Skeletal muscle cell (primary cell): ENCODE data around the gene IRF4.

ENCODE experiments used
- DNase-seq: peaks from one replicate; pipeline ENCODE4 v3.0.0-alpha.2; 2010; ENCODE audit warnings: low read depth
- H3K4me3 ChIP-seq: 2 replicates; pipeline ENCODE4 v1.5.1; 2011; ENCODE audit warnings: low read depth, mild to moderate bottlenecking, control low read depth, low read length, moderate library complexity

Gene IRF4

DNA sequence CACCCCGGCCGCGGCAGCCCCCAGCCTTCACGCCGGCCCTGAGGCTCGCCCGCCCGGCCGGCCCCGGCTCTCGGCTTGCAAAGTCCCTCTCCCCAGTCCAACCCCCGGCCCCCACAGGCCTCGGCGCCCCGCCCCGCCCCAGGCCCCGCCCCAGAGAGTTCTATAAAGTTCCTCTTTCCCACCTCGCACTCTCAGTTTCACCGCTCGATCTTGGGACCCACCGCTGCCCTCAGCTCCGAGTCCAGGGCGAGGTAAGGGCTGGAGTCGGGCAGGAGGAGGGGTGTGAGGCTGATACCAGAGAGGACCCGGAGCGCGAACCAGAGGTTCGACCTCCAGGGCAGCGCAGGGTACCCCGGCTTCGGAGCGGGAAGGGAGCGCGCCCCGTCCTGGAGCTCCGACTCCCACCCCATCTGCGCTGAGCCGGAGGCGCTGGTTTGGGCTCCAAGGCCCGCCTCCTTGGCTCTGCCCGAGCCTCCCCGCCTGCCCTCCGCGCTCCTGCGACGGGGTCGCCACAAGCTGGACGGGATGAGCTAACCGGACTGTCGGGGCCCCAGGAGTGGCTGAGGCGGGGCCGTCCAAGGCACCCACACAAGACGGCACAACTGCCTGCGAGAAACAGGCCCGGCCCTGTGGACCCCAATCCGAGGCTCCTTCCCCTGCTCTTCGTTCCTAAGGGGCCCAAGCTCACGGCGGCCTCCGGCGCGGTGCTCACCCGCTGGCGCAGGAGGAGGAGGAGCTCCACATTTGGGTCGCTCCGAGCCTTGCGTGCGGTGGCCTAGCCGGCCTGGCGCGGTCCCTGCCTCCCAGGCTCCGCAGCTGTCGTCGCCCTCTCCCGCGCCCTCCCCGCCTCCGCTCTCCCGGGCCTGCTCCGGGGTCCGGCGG is at the start of gene IRF4:
Gene IRF4 (plus strand): TSS at position 194 of the 882 bp plus-strand sequence. CDS start 1,401 bp downstream, outside the sequence.
- DNase-seq, result no peak
- H3K4me3 ChIP-seq, result peak within 1 kb of the TSS; percentile 38

DNA sequence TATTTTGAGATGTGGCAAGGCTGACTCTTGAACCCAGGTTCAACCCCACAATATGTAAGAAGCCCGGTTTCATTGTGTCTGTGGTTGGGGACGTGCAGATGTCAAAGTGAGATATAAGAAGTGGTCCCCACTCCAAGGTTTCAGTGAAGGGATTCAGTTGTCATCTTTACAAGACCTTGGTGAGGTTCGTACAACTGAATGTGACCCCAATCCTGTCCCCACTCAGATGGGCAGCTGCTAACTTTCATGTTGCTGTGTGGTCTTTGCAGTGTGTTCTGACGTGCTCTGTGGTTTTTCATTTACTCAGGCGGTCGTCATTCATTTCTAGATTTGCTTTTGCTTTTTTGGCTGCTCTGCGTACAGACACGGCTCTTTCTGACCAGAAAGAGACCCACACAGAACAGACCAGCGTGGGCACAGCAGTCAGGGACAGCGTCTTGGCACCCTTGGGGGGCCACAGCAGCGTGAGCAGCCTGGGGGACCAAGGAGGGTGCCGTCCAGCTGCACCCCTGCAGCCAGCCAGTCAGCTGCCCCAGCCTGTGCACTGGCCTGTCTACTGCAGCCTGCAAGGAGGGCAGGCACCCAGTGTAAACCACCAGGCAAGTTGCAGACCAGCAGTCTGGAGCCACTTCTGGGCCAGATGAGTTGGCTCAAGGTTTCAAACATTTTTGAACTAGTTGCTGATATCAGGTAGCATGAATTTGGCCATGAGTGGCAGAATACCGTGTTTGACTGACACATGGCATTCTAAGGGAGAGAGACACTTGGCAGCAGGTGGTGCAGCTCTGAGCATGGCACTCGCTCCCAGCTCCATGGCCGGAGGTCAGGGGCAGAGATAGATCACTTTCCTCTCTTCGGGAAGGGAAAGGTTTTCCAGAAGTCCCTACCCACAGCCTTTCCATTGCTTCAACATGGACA is 49.4 kb upstream of the IRF4 start:
- no peak overlapping the region for H3K4me3 ChIP-seq
- DNase-seq, result no peak

DNA sequence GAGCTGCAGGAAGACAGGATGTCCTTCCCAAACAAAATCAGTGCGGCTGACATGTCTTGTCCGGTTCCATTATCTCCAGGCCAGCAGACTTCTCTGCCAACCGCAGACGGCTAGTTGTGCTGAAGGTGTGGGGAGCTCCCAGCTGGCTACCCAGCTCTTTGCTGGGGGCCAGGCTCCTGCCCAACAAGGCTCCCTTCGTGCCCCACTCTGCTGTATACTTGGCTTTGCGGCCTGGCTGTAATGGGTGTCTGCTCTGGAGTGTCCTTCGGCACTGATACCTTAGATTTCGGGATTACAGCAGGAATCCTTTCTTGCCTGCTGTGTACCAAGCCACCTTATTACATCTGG is 48.7 kb upstream of the IRF4 start:
- H3K4me3 ChIP-seq, result no peak overlapping the region
- no peak for DNase-seq

DNA sequence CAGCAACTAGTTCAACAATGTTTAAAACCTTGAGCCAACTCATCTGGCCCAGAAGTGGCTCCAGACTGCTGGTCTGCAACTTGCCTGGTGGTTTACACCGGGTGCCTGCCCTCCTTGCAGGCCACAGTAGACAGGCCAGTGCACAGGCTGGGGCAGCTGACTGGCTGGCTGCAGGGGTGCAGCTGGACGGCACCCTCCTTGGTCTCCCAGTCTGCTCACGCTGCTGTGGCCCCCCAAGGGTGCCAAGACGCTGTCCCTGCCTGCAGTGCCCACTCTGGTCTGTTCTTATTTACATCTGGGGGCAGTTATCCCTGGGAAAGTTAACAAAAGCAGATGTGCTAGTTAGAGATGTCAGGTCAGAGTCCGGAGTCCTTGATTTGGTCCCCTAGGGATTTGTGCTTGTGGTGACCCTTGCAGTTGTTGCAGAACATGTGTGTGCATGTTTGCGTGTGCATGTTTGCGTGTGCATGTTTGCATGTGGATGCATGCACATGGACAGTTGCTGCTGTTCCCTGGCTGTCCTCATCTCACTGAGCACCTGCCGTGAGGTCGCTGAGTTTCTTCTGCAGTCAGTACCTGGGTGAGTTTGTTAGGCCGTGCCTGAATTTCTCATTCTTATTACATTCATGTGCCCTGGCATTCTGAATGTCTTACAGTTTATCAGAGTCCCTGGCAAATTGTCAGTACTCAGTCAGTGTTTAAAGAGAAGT is 48.2 kb upstream of the IRF4 start:
- H3K4me3 ChIP-seq, result no peak overlapping the region
- DNase-seq, result no peak

DNA sequence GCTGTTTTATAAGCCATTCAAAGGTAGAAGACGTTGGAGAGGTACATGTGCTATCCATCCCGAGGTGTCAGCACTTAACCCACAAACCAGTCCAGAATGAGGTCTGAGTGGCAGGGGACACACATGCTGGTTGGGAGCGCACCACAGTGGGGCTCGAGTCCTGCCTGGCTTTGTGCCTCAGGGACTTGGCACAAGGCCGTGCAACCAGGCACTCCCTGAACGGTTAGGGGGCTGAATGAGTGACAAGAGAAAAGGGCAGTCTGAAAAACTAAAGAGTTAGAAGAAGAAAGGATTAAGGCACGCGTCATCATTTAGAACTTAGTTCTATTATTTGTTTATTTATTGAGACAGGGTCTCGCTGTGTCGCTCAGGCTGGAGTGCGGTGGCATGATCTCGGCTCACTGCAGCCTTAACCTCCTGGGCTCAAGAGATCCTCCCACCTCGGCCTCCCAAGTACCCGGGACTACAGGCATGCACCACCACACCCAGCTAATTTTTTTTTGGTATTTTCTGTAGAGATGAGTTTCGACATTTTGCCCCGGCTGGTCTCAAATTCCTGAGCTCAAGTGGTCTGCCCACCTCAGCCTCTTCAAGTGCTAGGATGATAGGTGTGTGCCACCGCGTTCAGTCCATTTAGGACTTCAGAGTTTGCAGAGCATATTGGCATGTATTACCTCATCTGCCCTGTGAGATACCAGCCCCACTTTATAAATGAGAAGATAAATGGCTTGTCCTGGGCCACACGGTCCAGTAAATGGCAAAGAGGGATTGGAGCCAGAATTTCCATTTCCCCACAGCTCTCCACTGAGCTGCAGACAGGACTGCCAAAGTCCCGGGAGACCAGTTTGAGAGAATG is 47.4 kb upstream of the IRF4 start:
- no peak for DNase-seq
- no peak overlapping the region for H3K4me3 ChIP-seq

DNA sequence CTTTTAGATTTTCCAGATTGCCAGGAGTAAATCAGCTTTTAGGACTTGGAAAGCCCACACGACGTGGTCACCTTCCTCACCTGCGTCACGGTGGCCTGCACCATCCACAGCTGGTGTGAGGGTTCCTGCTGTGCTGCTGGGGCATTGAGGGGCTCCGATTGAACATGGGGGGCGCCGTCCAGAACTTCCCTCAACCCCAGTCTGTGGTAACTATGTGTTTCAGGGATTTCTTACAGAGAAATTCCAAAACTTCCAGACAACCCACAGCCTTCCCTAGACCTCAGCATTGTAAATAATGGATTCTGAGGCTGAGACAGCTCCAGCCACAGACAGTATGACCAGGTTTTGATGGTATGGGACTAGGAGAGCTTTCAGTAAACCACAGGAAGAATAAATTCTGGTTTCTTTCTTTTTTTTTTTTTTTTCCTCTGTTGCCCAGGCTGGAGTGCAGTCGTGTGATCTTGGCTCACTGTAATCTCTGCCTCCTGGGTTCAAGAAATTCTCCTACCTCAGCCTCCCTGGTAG is 46.7 kb upstream of the IRF4 start:
- no peak overlapping the region for H3K4me3 ChIP-seq
- no peak for DNase-seq

DNA sequence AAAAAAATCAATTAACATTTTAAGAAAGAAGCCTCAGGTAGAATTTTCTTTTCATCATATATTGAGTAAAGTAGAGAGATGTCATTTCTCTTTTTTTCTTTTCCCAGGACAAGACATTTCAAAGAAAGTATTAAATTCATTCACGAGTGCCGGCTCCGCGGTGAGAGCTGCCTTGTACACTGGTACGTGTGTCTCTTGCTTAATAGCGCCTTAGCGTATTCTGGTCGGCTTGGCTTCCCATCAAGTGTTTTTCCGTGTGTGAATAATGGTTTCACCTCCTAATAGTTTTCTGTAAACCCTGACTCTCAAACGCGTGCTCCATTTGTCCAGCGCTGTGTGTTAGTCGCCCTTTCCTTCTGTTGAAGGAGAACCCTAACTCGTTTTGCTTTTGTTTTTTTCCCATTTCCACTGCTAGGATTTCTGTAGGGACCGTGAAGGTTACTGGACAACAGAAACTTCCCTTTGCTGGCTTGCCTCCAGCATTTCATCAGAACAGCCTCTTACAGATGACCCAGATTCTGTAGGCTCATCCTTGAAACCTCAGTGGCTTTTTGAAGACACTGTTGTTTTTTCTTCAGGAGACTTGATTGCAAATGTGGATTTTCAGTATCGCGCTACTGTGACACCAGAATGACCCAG is 45.7 kb upstream of the IRF4 start:
- peak; percentile 61 for DNase-seq
- no peak overlapping the region for H3K4me3 ChIP-seq

DNA sequence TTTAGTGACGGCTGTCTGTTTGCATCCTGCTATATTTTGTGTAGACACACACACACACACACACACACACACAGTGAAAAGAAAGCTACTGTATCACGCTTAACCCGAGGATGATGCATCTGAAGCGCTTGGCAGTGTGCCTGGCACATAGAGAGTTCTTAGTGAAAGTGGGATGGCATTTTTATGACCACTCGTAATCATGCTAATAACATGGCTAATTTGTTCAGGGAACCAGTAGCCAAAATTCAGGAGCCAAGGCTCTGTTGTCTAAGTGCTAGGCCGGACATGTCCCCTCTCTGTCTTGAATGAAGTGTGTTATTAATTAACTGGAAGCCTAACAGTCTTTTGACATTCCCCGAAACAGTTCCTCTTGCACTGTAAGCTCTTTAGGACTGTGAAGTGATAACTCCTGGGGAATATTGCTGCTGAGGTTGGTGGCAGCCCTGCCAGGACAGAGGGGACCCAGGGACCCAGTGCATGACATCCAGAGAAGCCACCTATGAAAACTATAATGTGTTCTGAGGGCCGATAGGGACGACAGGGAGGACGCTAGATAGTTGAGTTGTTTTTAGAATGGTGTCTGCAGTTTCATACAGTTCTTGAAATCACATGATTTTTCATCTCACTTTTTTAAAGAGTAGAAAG is 45.0 kb upstream of the IRF4 start:
- H3K4me3 ChIP-seq, result no peak overlapping the region
- DNase-seq, result peak; percentile 56

DNA sequence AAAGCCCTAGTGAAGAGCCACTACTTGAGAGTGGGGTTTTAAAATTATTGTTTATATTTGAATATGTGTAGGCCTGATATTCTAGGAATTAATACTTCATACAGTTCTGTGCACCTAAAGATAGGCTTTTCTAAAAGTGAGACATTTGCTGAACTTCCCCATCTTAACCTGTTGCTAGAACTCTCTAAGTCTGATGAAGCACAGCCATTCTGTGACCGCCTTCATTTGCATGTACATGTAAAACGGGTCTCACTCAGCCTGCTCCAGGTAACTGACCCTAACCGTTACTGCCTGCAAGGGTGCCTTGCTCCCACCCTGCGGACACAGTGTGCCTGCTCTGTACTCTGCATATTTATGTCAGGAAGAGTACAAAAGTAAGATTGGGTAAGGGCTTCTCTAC is 44.3 kb upstream of the IRF4 start:
- H3K4me3 ChIP-seq, result no peak overlapping the region
- DNase-seq, result no peak

DNA sequence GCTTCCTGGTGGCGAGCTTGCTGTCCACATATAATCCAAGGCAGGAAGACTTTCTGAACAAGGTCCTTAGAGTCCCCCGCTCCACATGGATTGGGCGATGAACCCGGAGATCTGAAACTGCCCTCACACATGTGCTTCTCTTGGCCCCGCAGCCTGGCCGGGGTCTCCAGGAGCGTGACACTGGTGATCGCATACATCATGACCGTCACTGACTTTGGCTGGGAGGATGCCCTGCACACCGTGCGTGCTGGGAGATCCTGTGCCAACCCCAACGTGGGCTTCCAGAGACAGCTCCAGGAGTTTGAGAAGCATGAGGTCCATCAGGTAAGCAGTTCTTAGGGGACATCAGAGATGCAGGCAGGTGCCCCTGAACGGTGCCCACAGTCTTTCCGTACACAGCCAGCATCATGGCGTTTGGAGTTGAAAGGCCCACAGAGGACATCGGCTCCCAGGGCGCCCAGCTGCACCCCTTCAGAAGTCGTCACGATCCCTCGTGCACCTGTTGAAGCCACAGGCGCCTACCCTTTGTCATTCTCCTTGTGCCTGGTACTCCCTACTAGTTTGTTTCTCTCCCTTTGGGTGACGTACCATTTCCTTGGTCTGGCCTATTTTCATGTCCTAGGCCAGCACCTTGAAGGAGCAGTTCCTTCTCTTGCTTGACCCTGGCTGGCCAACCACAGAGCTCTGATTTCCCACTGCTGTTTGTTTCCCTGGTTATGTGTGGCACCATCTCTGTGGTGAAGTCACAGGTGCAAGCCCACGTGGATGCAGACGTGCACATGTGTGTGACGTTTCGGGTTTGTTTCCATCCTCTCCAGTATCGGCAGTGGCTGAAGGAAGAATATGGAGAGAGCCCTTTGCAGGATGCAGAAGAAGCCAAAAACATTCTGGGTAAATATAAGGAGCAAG is 43.3 kb upstream of the IRF4 start:
- no peak overlapping the region for H3K4me3 ChIP-seq
- no peak for DNase-seq

DNA sequence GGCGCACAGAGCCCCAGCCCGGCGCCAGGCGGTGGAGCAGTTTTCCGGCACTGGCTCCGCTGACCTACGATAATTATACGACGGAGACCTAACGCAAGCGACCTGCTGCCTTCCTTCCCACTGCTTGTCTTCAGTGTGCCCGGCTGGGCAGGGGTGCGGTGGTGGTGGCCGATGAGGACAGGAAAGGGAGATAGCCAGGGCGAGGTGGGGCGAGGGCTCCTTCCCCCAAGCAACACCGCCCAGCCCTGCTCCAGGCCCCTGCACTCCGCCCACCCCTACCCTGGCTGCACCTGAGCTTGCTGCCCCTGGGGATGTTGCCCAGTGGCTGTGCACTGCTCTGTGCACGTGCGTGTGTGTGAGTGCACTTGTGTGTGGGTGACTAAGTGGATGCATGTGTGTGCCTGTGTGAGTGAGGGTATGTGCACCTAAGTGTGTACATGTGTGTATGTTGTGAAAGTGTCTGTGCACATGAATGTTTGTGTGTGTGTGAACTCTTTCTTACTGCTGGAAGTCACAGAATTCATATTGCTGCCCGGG is 42.6 kb upstream of the IRF4 start:
- no peak overlapping the region for H3K4me3 ChIP-seq
- DNase-seq, result no peak

DNA sequence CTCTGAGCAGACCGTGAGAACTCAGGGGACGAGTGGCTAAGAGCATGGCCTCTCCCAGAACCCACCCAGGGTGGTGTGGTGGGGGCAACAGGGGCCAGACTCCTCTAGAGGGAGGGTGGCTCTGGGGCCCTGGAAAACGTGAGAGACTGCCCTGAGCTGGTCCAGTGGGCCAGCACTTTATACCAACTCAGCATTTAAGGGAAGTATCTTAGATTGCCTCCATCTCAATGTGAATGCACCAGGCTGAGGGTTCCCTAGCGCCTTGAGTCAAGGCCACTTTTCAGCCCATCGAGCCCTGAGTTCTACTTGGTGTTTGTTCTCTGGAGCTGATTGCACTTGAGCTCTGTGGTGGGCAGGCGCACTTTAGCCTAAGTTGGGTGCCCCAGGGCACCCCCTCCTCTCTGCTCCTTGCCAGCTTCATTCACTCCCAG is 42.0 kb upstream of the IRF4 start:
- no peak overlapping the region for H3K4me3 ChIP-seq
- DNase-seq, result no peak

DNA sequence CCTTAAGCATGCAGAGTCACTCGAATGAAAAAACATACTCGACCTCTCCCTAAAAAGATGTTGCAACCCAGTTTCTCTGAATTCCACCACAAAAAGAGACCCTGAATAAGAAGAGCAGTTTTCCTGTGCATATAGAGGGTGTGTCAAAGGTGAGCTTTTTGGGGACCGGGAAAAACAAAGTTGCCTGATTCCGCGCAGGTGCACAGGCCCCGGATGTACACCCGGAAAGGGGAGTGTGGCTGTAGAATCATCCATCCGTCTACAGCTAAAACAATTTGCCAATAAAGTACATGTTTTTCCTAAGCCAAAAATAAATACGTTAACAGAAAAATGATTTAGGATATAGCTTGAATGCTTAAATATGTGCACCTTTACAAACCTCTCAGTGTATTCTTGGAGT is 41.2 kb upstream of the IRF4 start:
- no peak overlapping the region for H3K4me3 ChIP-seq
- DNase-seq, result no peak

DNA sequence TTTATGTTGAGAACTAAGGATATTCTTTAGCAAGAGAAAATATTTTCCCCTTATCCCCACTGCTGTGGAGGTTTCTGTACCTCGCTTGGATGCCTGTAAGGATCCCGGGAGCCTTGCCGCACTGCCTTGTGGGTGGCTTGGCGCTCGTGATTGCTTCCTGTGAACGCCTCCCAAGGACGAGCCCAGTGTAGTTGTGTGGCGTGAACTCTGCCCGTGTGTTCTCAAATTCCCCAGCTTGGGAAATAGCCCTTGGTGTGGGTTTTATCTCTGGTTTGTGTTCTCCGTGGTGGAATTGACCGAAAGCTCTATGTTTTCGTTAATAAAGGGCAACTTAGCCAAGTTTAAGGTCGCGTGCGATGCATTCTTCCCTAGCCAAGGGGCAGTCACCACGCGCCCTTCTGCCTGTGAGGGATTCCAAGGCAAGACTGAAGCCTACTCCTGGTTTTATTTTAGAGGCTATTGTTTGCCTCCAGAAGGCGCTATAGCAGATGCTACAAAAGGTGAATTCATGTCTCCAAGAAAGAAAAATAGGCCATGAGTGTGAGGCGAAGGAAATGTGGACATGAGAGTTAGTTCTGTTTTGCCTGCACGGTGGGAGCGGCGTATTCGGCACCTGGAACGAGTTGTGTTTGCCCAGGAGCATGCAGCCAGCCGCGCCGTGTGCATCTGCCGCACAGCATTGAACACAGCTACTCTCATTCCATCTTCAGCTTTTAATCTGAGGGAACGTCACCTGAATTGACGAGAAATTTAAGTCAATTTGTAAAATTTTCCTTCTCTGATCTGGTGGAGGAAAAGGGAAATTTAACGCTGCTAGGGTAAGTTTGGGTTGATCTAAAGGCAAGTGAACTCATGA is 40.3 kb upstream of the IRF4 start:
- DNase-seq, result no peak
- H3K4me3 ChIP-seq, result no peak overlapping the region

DNA sequence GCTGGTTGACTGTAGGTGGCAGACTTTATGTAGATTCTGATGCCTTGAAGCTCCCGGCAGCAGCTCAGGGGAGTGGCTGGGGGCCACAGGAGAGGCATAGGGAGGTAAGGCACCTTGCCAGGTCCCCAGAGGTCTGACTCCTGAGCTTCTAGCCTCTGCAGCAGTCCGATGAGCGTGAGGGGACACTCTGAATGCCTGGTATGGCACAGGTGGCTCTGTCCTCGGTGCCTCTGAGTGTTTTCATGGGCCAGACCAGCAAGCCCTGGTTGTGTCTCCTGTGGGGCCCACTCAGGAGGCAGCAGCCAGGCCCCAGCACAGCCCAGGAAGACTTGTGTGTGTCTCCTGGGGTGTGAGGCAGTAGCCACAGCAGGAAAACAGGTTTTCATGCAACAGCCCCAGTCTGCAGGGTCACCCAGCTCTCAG is 39.7 kb upstream of the IRF4 start:
- DNase-seq, result no peak
- no peak overlapping the region for H3K4me3 ChIP-seq

DNA sequence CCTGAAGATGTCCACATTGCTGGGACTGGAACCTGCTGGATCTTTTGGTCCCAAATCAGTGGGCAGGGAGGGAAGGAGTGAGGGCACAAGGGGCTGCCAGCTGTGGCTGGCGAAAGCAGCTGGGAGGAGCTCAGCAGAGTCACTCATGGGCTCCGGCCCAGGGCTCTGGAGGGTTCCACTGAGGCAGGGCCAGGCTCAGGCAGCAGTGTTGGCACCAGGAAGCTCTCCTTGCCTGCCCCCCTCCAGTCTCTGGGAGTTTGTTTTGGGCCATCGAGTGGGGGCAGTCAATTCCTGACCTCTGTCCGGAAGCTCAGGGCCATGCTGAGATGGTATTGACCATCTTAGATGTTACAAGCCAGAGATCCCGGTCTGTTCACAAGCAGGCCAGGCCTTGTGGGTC is 39.1 kb upstream of the IRF4 start:
- no peak overlapping the region for H3K4me3 ChIP-seq
- no peak for DNase-seq
